Measurements from ENCODE around the gene LRRC75A.

- TF ChIP-seq CTCF (conservative IDR thresholded peaks at IDR 0.05; ENCODE audit: low read depth in 2 of 2): no peak
- no peak for TF ChIP-seq POLR2AphosphoS5 (IDR thresholded peaks at IDR 0.05; ENCODE audit: low read depth)
- TF ChIP-seq REST (IDR thresholded peaks at IDR 0.05; ENCODE audit: unreplicated experiment): no peak
These were observed 2.1 kb upstream of the LRRC75A start for GRCh38 chr17:16494059-16494458.
